IMR-90 (cell line): ENCODE measurements around the gene DHCR24. TPM values are rescaled to one million over a fixed set of nuclear protein-coding genes. Genes with fewer than 3 reads are reported as not detected.

Experiments
- ATAC-seq: fragments of 200-7000 bp; cut with Tn5 transposase; 2 replicates; pipeline ENCODE4 v1.9.1; 2020; ENCODE audit warnings: low read depth, mild to moderate bottlenecking, moderate library complexity
- BruUV-seq: library from RNA; stranded (reverse); fragments of 400-500 nt; replicated peaks from 2 replicates; lab custom pipeline; 2021; lab: Mats Ljungman, UMichigan
- CTCF ChIA-PET: fragments of 300-600 bp; formaldehyde crosslinking; extraction: SDS; loops from one replicate; lab custom pipeline; 2021; ENCODE audit warnings: antibody characterized with exemption; lab: Yijun Ruan, JAX
- POLR2A ChIA-PET: fragments of 300-600 bp; sonication (Branson Sonifier 250); formaldehyde crosslinking; loops from one replicate; lab custom pipeline; 2022; ENCODE audit warnings: antibody characterized with exemption; ENCODE audit not compliant: unreplicated experiment; lab: Charles Lee
- DNase-seq: peaks from one replicate; pipeline ENCODE4 v3.0.0; 2013
- H2AFZ ChIP-seq: replicated peaks from 2 replicates; pipeline ENCODE3; 2013; ENCODE audit warnings: low read length, mild to moderate bottlenecking; ENCODE audit not compliant: poor library complexity
- H2AK5ac ChIP-seq: 2 replicates; pipeline ENCODE4 v1.6.1; 2013; ENCODE audit warnings: low read depth, low read length, inconsistent platforms
- H2AK9ac ChIP-seq: replicated peaks from 2 replicates; pipeline ENCODE3; 2013; ENCODE audit warnings: mild to moderate bottlenecking, low read depth, low read length, moderate library complexity; ENCODE audit not compliant: poor library complexity
- H2BK120ac ChIP-seq: 2 replicates; pipeline ENCODE4 v1.6.1; 2013; ENCODE audit warnings: low read depth, low read length, inconsistent platforms
- H2BK15ac ChIP-seq: 3 replicates; pipeline ENCODE4 v1.6.1; 2013; ENCODE audit warnings: low read depth, low read length, inconsistent platforms
- H2BK20ac ChIP-seq: 2 replicates; pipeline ENCODE4 v1.6.1; 2013; ENCODE audit warnings: low read depth, mild to moderate bottlenecking, inconsistent platforms, low read length, moderate library complexity
- H2BK5ac ChIP-seq: 2 replicates; pipeline ENCODE4 v1.6.1; 2013; ENCODE audit warnings: mild to moderate bottlenecking, low read depth, low read length, inconsistent platforms; ENCODE audit not compliant: poor library complexity, severe bottlenecking
- H3K14ac ChIP-seq: replicated peaks from 2 replicates; pipeline ENCODE4 v1.6.1; 2013; ENCODE audit warnings: low read depth, low read length, inconsistent platforms
- H3K18ac ChIP-seq: 2 replicates; pipeline ENCODE4 v1.6.1; 2013; ENCODE audit warnings: low read depth, low read length, control low read depth
- H3K23ac ChIP-seq: 2 replicates; pipeline ENCODE4 v1.6.1; 2013; ENCODE audit warnings: low read depth, low read length, inconsistent platforms
- H3K27ac ChIP-seq: 2 replicates; pipeline ENCODE4 v1.5.1; 2013; ENCODE audit warnings: mild to moderate bottlenecking, control low read depth, low read length; ENCODE audit not compliant: insufficient read depth
- H3K27me3 ChIP-seq: 2 replicates; pipeline ENCODE4 v1.6.1; 2013; ENCODE audit warnings: low read length; ENCODE audit not compliant: control insufficient read depth, insufficient read depth
- H3K36me3 ChIP-seq: 2 replicates; pipeline ENCODE4 v1.6.1; 2013; ENCODE audit warnings: low read length, mixed read lengths; ENCODE audit not compliant: control insufficient read depth, insufficient read depth
- H3K4ac ChIP-seq: 2 replicates; pipeline ENCODE4 v1.6.1; 2013; ENCODE audit warnings: low read depth, low read length, inconsistent platforms
- H3K4me1 ChIP-seq: 2 replicates; pipeline ENCODE4 v1.6.1; 2013; ENCODE audit warnings: low read length, mixed read lengths; ENCODE audit not compliant: control insufficient read depth, insufficient read depth
- H3K4me2 ChIP-seq: 2 replicates; pipeline ENCODE4 v1.6.1; 2013; ENCODE audit warnings: low read depth, mild to moderate bottlenecking, control low read depth, low read length, moderate library complexity
- H3K4me3 ChIP-seq: 2 replicates; pipeline ENCODE4 v1.5.1; 2013; ENCODE audit warnings: low read depth, mild to moderate bottlenecking, control low read depth, low read length, moderate library complexity; ENCODE audit not compliant: insufficient read depth
- H3K56ac ChIP-seq: 2 replicates; pipeline ENCODE4 v1.6.1; 2013; ENCODE audit warnings: low read length, inconsistent platforms; ENCODE audit not compliant: insufficient read depth; ENCODE audit errors: extremely low read depth
- H3K79me1 ChIP-seq, 2 experiments: 2 replicates each; pipeline ENCODE4 v1.6.1; 2013; ENCODE audit warnings: low read length in 2 of 2, inconsistent platforms in 1 of 2, low read depth in 1 of 2
- H3K9ac ChIP-seq: 2 replicates; pipeline ENCODE4 v1.6.1; 2013; ENCODE audit warnings: low read depth, low read length, control low read depth
- H3K9me1 ChIP-seq: 2 replicates; pipeline ENCODE4 v1.6.1; 2013; ENCODE audit warnings: low read length, inconsistent platforms; ENCODE audit not compliant: insufficient read depth
- H3K9me3 ChIP-seq: 2 replicates; pipeline ENCODE4 v1.6.1; 2013; ENCODE audit warnings: low read length; ENCODE audit not compliant: control insufficient read depth, insufficient read depth
- H4K20me1 ChIP-seq: 2 replicates; pipeline ENCODE4 v1.6.1; 2013; ENCODE audit warnings: low read length, inconsistent platforms; ENCODE audit not compliant: insufficient read depth
- H4K5ac ChIP-seq: 2 replicates; pipeline ENCODE4 v1.6.1; 2013; ENCODE audit warnings: mild to moderate bottlenecking, low read depth, low read length, control low read depth
- H4K8ac ChIP-seq, 2 experiments: 2 replicates each; pipeline ENCODE4 v1.6.1; 2013; ENCODE audit warnings: low read depth in 2 of 2, low read length in 2 of 2, control low read depth in 1 of 2, inconsistent platforms in 1 of 2
- H4K91ac ChIP-seq: 2 replicates; pipeline ENCODE4 v1.6.1; 2013; ENCODE audit warnings: low read depth, low read length, inconsistent platforms; ENCODE audit not compliant: insufficient read depth
- BHLHE40 ChIP-seq: fragments of 150-350 bp; IDR thresholded peaks from 2 replicates; pipeline ENCODE4 v1.6.1; 2016; ENCODE audit warnings: mild to moderate bottlenecking, low read depth, low read length
- CEBPB ChIP-seq: IDR thresholded peaks from 2 replicates; pipeline ENCODE4 v1.6.1; 2012; ENCODE audit warnings: low read depth, low read length, improper control_type of control experiment
- CHD1 ChIP-seq: IDR thresholded peaks from 2 replicates; pipeline ENCODE4 v1.6.1; 2012; ENCODE audit warnings: low read depth, low read length, improper control_type of control experiment
- CTCF ChIP-seq: conservative IDR thresholded peaks from 2 replicates; pipeline ENCODE4 v1.5.1; 2012; ENCODE audit warnings: mild to moderate bottlenecking, low read depth, low read length, improper control_type of control experiment
- FOS ChIP-seq: fragments of 150-350 bp; IDR thresholded peaks from 2 replicates; pipeline ENCODE4 v1.6.1; 2016; ENCODE audit warnings: low read depth, low read length
- MAFK ChIP-seq: IDR thresholded peaks from 2 replicates; pipeline ENCODE4 v1.6.1; 2012; ENCODE audit warnings: low read depth, low read length, improper control_type of control experiment
- MAZ ChIP-seq: IDR thresholded peaks from 2 replicates; pipeline ENCODE4 v1.6.1; 2012; ENCODE audit warnings: low read depth, mild to moderate bottlenecking, low read length, improper control_type of control experiment, moderate library complexity, borderline replicate concordance
- MXI1 ChIP-seq: IDR thresholded peaks from 2 replicates; pipeline ENCODE4 v1.6.1; 2012; ENCODE audit warnings: low read depth, mild to moderate bottlenecking, low read length, moderate library complexity, borderline replicate concordance
- NFE2L2 ChIP-seq: fragments of 150-350 bp; IDR thresholded peaks from 2 replicates; pipeline ENCODE4 v1.6.1; 2016; ENCODE audit warnings: low read depth, mild to moderate bottlenecking, low read length
- POLR2A ChIP-seq: IDR thresholded peaks from 2 replicates; pipeline ENCODE4 v1.6.1; 2012; ENCODE audit warnings: mild to moderate bottlenecking, low read depth, low read length
- RAD21 ChIP-seq: IDR thresholded peaks from 2 replicates; pipeline ENCODE4 v1.6.1; 2012; ENCODE audit warnings: low read length, improper control_type of control experiment
- RCOR1 ChIP-seq: IDR thresholded peaks from 2 replicates; pipeline ENCODE4 v1.6.1; 2012; ENCODE audit warnings: mild to moderate bottlenecking, low read length, improper control_type of control experiment; ENCODE audit not compliant: insufficient replicate concordance
- RFX5 ChIP-seq: IDR thresholded peaks from 2 replicates; pipeline ENCODE4 v1.8.0; 2012; ENCODE audit warnings: low read depth, mild to moderate bottlenecking, low read length, moderate library complexity
- SMC3 ChIP-seq: fragments of 150-350 bp; IDR thresholded peaks from 2 replicates; pipeline ENCODE4 v1.6.1; 2016; ENCODE audit warnings: low read depth, mild to moderate bottlenecking, antibody characterized with exemption, low read length, moderate library complexity
- USF2 ChIP-seq: fragments of 150-350 bp; IDR thresholded peaks from 2 replicates; pipeline ENCODE4 v1.6.1; 2017; ENCODE audit warnings: mild to moderate bottlenecking, antibody characterized with exemption, low read length, low read depth
- WGBS, 2 experiments: methylation state at CpG; one replicate each; pipeline versions ENCODE4 v1.1.5 to v1.1.7; 2013; ENCODE audit warnings: missing lambda C conversion rate in 2 of 2; ENCODE audit not compliant: insufficient read length in 1 of 2; ENCODE audit errors: extremely low coverage in 2 of 2; 5-methylcytosine and 5-hydroxymethylcytosine counted together
- dilution Hi-C: fragments of 300-500 bp; cut with HindIII; formaldehyde crosslinking; loops from one replicate; pipeline ENCODE4 v1.14.3; 2018; ENCODE audit warnings: low sequenced_read_pairs; ENCODE audit not compliant: unreplicated experiment
- in situ Hi-C: fragments of 300-500 bp; cut with MboI; formaldehyde crosslinking; loops from 3 replicates; pipeline ENCODE4 v1.14.3; 2019; ENCODE audit warnings: low sequenced_read_pairs, inconsistent platforms, mixed read lengths
- intact Hi-C: fragments of 100-400 bp; cut with micrococcal nuclease; formaldehyde crosslinking; loops from 2 replicates; pipeline ENCODE4 v1.10.0; 2022
- polyA plus RNA-seq, 3 experiments: library from polyadenylated mRNA; depleted of rRNA; stranded (reverse); fragments of >200 nt; gene quantifications; 2 replicates each; pipeline ENCODE4 v1.2.3, GENCODE V29; 2012; ENCODE audit warnings: low replicate concordance in 1 of 3
- total RNA-seq: library from RNA; depleted of rRNA; stranded (reverse); fragments of >200 nt; gene quantifications from 2 replicates; pipeline ENCODE4 v1.2.3, GENCODE V29; 2012
- TF ChIP-seq, protein P1 (sequence below): fragments of 150-350 bp; IDR thresholded peaks from 2 replicates; pipeline ENCODE4 v1.6.1; 2016; ENCODE audit warnings: low read depth, mild to moderate bottlenecking, low read length, moderate library complexity, borderline replicate concordance

The DHCR24 gene
- total and polyA plus RNA-seq, 2 of the 4 experiments (the other 2 are of a cell fraction): 130 to 194 TPM

DNA sequence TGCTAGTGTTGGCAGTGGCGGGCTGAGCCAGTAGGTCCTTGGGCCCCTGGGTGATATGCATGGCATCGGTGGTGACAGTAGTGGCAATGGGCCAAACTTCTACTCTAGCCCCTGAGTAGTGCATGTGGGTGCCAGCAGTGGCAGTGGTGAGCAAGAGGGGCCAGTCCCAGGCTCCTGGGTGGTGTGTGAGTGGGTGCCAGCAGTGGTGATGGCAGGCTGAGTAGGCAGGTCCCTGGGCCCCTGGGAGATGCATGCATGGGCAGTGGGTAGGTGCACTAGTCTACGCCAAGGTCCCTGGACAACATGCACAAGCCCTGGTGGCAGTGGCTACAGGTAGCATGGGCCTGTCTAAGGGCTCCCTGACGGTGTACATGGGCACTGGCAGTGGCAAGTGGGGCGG lies 61.3 kb downstream of the DHCR24 start:
- in situ Hi-C loops: no loop called here
- H3K79me1 ChIP-seq: no peaks in the 10 kb centered on the region
- H3K4me3 ChIP-seq: no peak overlapping the region
- no peak overlapping the region for H3K4ac ChIP-seq
- no peak overlapping the region for H2BK120ac ChIP-seq
- no peak overlapping the region for H2BK20ac ChIP-seq
- no peaks in the 10 kb centered on the region for H3K9me1 ChIP-seq
- H3K14ac ChIP-seq: no peak overlapping the region
- H3K23ac ChIP-seq: no peak overlapping the region
- H4K20me1 ChIP-seq: no peaks in the 10 kb centered on the region
- no peak overlapping the region for H2BK5ac ChIP-seq
- dilution Hi-C loops: no loop called here
- H3K18ac ChIP-seq: no peak overlapping the region
- H3K36me3 ChIP-seq: no peaks in the 10 kb centered on the region
- no peak overlapping the region for H4K8ac ChIP-seq
- ChIA-PET CTCF (no interaction called here), POLR2A (no interaction called here)
- no peak overlapping the region for H2AFZ ChIP-seq
- ATAC-seq (no peak), DNase-seq (no peak)
- no peak overlapping the region for H2AK5ac ChIP-seq
- no peak overlapping the region for H3K27ac ChIP-seq
- no peak overlapping the region for H3K9ac ChIP-seq
- no peak overlapping the region for H4K5ac ChIP-seq
- peaks cover 17% of the 10 kb centered on the region for H3K27me3 ChIP-seq
- BruUV-seq: no TSS peak
- no peak overlapping the region for H3K4me2 ChIP-seq
- WGBS, 2 experiments: 20% methylated on average over 1 of the region's 5 CpGs; no CpG with 5 or more reads in 1 of the 2 experiments
- no peak overlapping the region for H2AK9ac ChIP-seq
- no peak overlapping the region for H3K56ac ChIP-seq
- H4K91ac ChIP-seq: no peak overlapping the region
- TF ChIP-seq NFE2L2 (no peak), USF2 (no peak), MAZ (no peak), RFX5 (no peak), BHLHE40 (no peak), MAFK (no peak), RCOR1 (no peak), SMC3 (no peak), MXI1 (no peak), CHD1 (no peak), FOS (no peak), CTCF (no peak), RAD21 (no peak), CEBPB (no peak), POLR2A (no peak)
- TF ChIP-seq, protein P1, sequence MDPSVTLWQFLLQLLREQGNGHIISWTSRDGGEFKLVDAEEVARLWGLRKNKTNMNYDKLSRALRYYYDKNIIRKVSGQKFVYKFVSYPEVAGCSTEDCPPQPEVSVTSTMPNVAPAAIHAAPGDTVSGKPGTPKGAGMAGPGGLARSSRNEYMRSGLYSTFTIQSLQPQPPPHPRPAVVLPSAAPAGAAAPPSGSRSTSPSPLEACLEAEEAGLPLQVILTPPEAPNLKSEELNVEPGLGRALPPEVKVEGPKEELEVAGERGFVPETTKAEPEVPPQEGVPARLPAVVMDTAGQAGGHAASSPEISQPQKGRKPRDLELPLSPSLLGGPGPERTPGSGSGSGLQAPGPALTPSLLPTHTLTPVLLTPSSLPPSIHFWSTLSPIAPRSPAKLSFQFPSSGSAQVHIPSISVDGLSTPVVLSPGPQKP: no peak
- no peaks in the 10 kb centered on the region for H3K4me1 ChIP-seq
- no peak overlapping the region for H2BK15ac ChIP-seq
- intact Hi-C loops: no loop called here
- peaks cover 17% of the 10 kb centered on the region for H3K9me3 ChIP-seq
